Activated naive CD8-positive, alpha-beta T cell treated with anti-CD3 and anti-CD28 coated beads, Interleukin-2, amount 10 ng/mL, durations not matched to agents 7 days and 5 days (primary cell): ENCODE results near the gene SKA3. TPM values are rescaled to one million over a fixed set of nuclear protein-coding genes. Genes with fewer than 3 reads are reported as not detected.
"Not testable (repeated sequence)": the region's sequence is repeated elsewhere in the genome, so short reads cannot be mapped to it uniquely, and the experiment has no call there.

Source experiments
- ATAC-seq: fragments of 150-1000 bp; cut with Tn5 transposase; one replicate; pipeline ENCODE4 v1.10.0; 2021; ENCODE audit warnings: low read depth, moderate library complexity
- POLR2A ChIA-PET: fragments of 350-600 bp; sonication (Branson Sonifier 250); formaldehyde crosslinking; loops from one replicate; lab custom pipeline; 2021; ENCODE audit warnings: antibody characterized with exemption; lab: Charles Lee
- DNase-seq: peaks from one replicate; pipeline ENCODE4 v3.0.0; 2021
- H3K27ac Mint-ChIP-seq: one replicate; pipeline ENCODE4 v1.8.0; 2022; ENCODE audit warnings: mild to moderate bottlenecking, mixed read lengths
- H3K27me3 Mint-ChIP-seq: one replicate; pipeline ENCODE4 v1.8.0; 2022; ENCODE audit warnings: mild to moderate bottlenecking, moderate library complexity, mixed read lengths
- H3K36me3 Mint-ChIP-seq: one replicate; pipeline ENCODE4 v1.8.0; 2021; ENCODE audit warnings: mild to moderate bottlenecking, mixed read lengths
- H3K4me1 Mint-ChIP-seq: one replicate; pipeline ENCODE4 v1.8.0; 2021; ENCODE audit warnings: mixed read lengths
- H3K4me3 Mint-ChIP-seq: one replicate; pipeline ENCODE4 v1.8.0; 2022; ENCODE audit warnings: mild to moderate bottlenecking, moderate library complexity, mixed read lengths
- H3K9me3 Mint-ChIP-seq: one replicate; pipeline ENCODE4 v1.8.0; 2021; ENCODE audit warnings: mixed read lengths
- total RNA-seq, 2 experiments: library from RNA; stranded (reverse); gene quantifications; one replicate each; pipeline ENCODE4 v1.2.3, GENCODE V29; 2021

Gene SKA3
- total RNA-seq, 2 experiments from 2014 or later, result 26.1 to 30.9 TPM

DNA sequence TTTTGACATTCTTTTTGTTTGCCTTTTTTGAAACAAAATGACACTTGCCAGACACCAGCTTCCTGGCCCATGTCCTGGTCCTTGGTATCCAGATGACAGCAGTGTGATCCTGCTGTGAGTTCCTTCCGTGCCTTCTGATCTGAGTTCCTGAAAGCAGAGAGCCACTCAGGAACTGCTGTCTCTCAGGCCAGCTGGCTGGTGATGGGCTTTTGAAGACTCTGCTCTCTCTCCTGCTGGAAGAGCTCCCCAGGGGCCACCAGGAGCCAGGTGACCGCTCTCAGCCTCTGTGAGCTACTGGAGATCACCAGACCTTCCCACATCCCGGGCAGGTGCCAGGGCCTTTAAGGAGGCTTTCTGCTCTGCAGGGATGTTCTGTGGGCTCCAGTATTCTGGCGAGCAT is 22.0 kb upstream of the SKA3 start:
- peaks cover 14% of the 10 kb centered on the region for H3K9me3 Mint-ChIP-seq
- H3K36me3 Mint-ChIP-seq, H3K4me1 Mint-ChIP-seq, H3K4me3 Mint-ChIP-seq, H3K27ac Mint-ChIP-seq, ATAC-seq, DNase-seq, POLR2A ChIA-PET: not testable (repeated sequence)
- peaks cover 19% of the 10 kb centered on the region for H3K27me3 Mint-ChIP-seq

- H3K4me3 Mint-ChIP-seq, DNase-seq, H3K36me3 Mint-ChIP-seq, H3K27ac Mint-ChIP-seq, POLR2A ChIA-PET, ATAC-seq, H3K4me1 Mint-ChIP-seq: not testable (repeated sequence)
- H3K9me3 Mint-ChIP-seq, result peaks cover 13% of the 10 kb centered on the region
- H3K27me3 Mint-ChIP-seq, result peaks cover 23% of the 10 kb centered on the region
Observed at GRCh38 chr13:21197606-21198225, 21.4 kb upstream of the SKA3 start.

DNA sequence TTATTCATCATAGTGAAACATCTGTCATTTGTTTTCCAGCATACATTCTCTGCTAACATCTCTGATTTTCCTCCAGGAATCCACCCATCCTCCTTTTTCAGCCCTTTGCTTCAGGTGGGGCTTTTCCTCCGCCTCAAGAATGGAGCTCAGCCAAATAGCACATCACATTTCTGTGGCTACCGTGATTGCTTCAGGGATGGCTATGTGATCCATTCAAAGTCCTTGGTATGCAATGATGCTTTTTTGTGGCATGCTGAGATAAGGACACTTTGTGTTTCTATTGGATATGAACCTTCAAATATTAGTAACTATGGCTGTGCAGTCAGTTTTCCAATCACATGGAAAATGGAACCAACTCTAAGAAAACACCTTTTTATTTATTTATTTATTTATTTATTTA is 18.4 kb upstream of the SKA3 start:
- H3K4me3 Mint-ChIP-seq, H3K4me1 Mint-ChIP-seq, DNase-seq, H3K9me3 Mint-ChIP-seq, ATAC-seq, H3K27ac Mint-ChIP-seq, H3K36me3 Mint-ChIP-seq, POLR2A ChIA-PET: not testable (repeated sequence)
- H3K27me3 Mint-ChIP-seq, result peaks cover 19% of the 10 kb centered on the region

- POLR2A ChIA-PET, H3K27ac Mint-ChIP-seq, H3K4me1 Mint-ChIP-seq, H3K9me3 Mint-ChIP-seq, H3K27me3 Mint-ChIP-seq, H3K4me3 Mint-ChIP-seq, H3K36me3 Mint-ChIP-seq, ATAC-seq, DNase-seq: not testable (repeated sequence)
Observed at GRCh38 chr13:21186410-21186809, 10.1 kb upstream of the SKA3 start.

DNA sequence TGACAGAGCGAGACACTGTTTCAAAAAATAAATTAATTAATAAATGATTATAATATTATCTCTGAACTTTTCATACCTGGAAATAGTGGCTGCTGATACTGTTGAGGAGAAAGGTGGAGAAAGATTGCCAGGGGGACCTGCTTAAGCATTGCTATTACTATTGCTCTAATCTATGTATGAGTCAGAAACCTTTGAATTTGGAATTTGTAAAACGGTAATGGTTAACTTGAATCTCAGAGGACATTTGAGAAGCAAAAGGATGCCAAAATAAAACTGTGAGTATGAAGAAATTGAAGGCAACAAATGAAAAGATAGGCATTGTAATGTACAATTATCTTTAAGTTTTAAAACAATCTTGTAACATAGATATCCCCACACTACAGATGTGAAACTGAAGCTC is 5.3 kb upstream of the SKA3 start:
- Mint-ChIP-seq H3K9me3 (no peaks in the 10 kb centered on the region), H3K4me1 (peaks cover 10% of the 10 kb centered on the region), H3K27ac (no peak overlapping the region), H3K36me3 (peaks cover 4% of the 10 kb centered on the region), H3K27me3 (no peaks in the 10 kb centered on the region), H3K4me3 (no peak overlapping the region)
- no peak for DNase-seq
- ATAC-seq, result no peak
- POLR2A ChIA-PET, result no interaction called here

DNA sequence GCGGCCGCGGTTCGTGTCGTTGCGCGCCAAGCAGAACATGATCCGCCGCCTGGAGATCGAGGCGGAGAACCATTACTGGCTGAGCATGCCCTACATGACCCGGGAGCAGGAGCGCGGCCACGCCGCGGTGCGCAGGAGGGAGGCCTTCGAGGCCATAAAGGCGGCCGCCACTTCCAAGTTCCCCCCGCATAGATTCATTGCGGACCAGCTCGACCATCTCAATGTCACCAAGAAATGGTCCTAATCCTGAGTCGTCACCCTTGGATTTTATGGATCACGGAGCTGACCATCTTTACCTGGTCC is 581 bp upstream of the SKA3 start:
- peak overlapping the region; percentile 92 for H3K4me3 Mint-ChIP-seq
- ATAC-seq, result peak; percentile 27
- peaks cover 22% of the 10 kb centered on the region for H3K4me1 Mint-ChIP-seq
- no peak for DNase-seq
- H3K36me3 Mint-ChIP-seq, result peaks cover 8% of the 10 kb centered on the region
- POLR2A ChIA-PET, result interaction anchor here (1.0 to 2.9 kb wide), 16 partner anchors 11 to 300 kb away, joined by 3 to 36 read pairs (median 5); partner anchors contain the start of genes LATS2 and ZDHHC20
- H3K27ac Mint-ChIP-seq, result peak overlapping the region; percentile 96
- no peaks in the 10 kb centered on the region for H3K9me3 Mint-ChIP-seq
- no peaks in the 10 kb centered on the region for H3K27me3 Mint-ChIP-seq

- POLR2A ChIA-PET, result interaction anchor here (0.5 to 2.9 kb wide), 21 partner anchors 9 to 428 kb away, joined by 3 to 36 read pairs (median 5); partner anchors contain the start of genes MICU2 and ZDHHC20
- no peak for DNase-seq
- peaks cover 22% of the 10 kb centered on the region for H3K4me1 Mint-ChIP-seq
- H3K4me3 Mint-ChIP-seq, result peak overlapping the region; percentile 92
- H3K27me3 Mint-ChIP-seq, result no peaks in the 10 kb centered on the region
- peak overlapping the region; percentile 96 for H3K27ac Mint-ChIP-seq
- ATAC-seq, result no peak
- peaks cover 11% of the 10 kb centered on the region for H3K36me3 Mint-ChIP-seq
- no peaks in the 10 kb centered on the region for H3K9me3 Mint-ChIP-seq
Observed at GRCh38 chr13:21175656-21176214, 617 bp downstream of the SKA3 start.

GRCh38 chr13:21173767-21174166 is 2.6 kb downstream of the SKA3 start:
- H3K27ac Mint-ChIP-seq, DNase-seq, H3K27me3 Mint-ChIP-seq, H3K9me3 Mint-ChIP-seq, H3K4me3 Mint-ChIP-seq, POLR2A ChIA-PET, ATAC-seq: not testable (repeated sequence)
- Mint-ChIP-seq H3K36me3 (peaks cover 20% of the 10 kb centered on the region), H3K4me1 (peaks cover 19% of the 10 kb centered on the region)

- H3K27me3 Mint-ChIP-seq, result no peaks in the 10 kb centered on the region
- no peak overlapping the region for H3K27ac Mint-ChIP-seq
- ATAC-seq, result no peak
- POLR2A ChIA-PET, result no interaction called here
- H3K4me1 Mint-ChIP-seq, result peaks cover 15% of the 10 kb centered on the region
- H3K9me3 Mint-ChIP-seq, result no peaks in the 10 kb centered on the region
- no peak for DNase-seq
- H3K4me3 Mint-ChIP-seq, result no peak overlapping the region
- H3K36me3 Mint-ChIP-seq, result peaks cover 26% of the 10 kb centered on the region
Observed at GRCh38 chr13:21171420-21171819, 4.9 kb downstream of the SKA3 start.

GRCh38 chr13:21165606-21166005 is 10.7 kb downstream of the SKA3 start:
- POLR2A ChIA-PET, result interaction anchor here (1.3 kb wide), 1 partner anchor 11 kb away, joined by 8 read pairs; the partner anchor contains the start of genes MRPL57 and SKA3
- not testable (repeated sequence) for H3K4me1 Mint-ChIP-seq, H3K9me3 Mint-ChIP-seq, ATAC-seq, H3K27ac Mint-ChIP-seq, H3K27me3 Mint-ChIP-seq, DNase-seq, H3K4me3 Mint-ChIP-seq
- H3K36me3 Mint-ChIP-seq, result peaks cover 21% of the 10 kb centered on the region

DNA sequence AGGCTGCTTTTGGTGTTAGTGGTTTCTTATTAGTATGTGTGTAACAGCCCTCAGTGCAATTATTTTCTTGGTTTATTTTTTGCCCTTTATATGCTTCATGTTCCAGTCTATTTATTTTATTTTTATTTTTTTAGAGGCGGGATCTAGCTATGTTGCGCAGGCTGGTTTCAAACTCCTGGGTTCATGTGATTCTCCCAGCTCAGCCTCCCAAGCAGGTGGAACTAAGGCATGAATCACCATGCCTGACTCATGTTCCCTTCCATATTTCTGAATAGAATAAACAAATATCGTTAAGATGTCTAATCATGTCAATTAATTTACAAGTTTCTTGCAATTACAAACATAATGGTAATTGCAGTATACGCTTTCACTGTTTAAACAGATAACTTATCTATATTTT is 11.7 kb downstream of the SKA3 start:
- Mint-ChIP-seq H3K36me3 (peaks cover 22% of the 10 kb centered on the region), H3K4me3 (no peak overlapping the region), H3K9me3 (no peaks in the 10 kb centered on the region), H3K27me3 (no peaks in the 10 kb centered on the region), H3K4me1 (peaks cover 3% of the 10 kb centered on the region), H3K27ac (no peak overlapping the region)
- no peak for ATAC-seq
- POLR2A ChIA-PET, result no interaction called here
- no peak for DNase-seq

DNA sequence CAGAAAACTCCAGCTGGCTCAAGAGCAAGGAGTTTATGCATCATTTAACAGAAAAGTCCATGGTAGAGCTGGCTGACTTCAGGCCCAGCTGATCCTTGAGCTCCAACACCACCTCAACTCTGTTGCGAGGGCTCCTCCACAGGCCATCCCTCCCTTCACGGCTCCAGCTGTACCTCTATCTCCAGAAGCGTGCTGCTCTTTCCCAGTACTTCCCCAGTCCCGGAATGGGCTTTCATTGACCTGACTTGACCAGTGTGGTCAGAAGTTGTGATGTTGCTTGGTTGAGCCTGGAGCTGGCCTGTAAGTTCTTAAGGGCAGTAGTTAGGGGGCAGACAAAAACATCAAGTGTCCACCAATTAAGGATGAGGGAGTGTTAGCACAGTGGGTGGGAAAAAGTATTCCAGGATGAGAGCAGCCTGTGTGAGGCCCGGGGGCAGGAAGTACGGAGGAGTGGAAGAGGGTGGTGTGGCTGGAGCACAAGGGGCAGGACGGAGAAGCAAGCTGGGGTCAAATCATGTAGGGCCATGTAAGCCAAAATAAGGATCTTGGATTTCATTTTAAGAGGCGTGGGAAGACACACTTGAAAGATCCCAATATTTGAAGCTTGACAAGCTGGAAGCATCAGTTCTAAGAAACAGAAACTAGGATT is 24.0 kb downstream of the SKA3 start:
- Mint-ChIP-seq H3K4me1 (no peaks in the 10 kb centered on the region), H3K36me3 (peaks cover 22% of the 10 kb centered on the region), H3K27me3 (no peaks in the 10 kb centered on the region), H3K27ac (no peak overlapping the region), H3K4me3 (no peak overlapping the region), H3K9me3 (no peaks in the 10 kb centered on the region)
- POLR2A ChIA-PET, result interaction anchor here (1.0 kb wide), 1 partner anchor 24 kb away, joined by 4 read pairs; the partner anchor contains the start of genes MRPL57 and SKA3
- no peak for DNase-seq
- ATAC-seq, result no peak

- no peaks in the 10 kb centered on the region for H3K9me3 Mint-ChIP-seq
- H3K27ac Mint-ChIP-seq, result no peak overlapping the region
- no peaks in the 10 kb centered on the region for H3K4me1 Mint-ChIP-seq
- no peaks in the 10 kb centered on the region for H3K27me3 Mint-ChIP-seq
- DNase-seq (no peak), ATAC-seq (no peak)
- H3K36me3 Mint-ChIP-seq, result peaks cover 18% of the 10 kb centered on the region
- POLR2A ChIA-PET, result interaction anchor here (0.7 to 2.6 kb wide), 3 partner anchors 19 to 309 kb away, joined by 3 to 14 read pairs (median 6); partner anchors contain the start of genes MRPL57 and SKA3
- H3K4me3 Mint-ChIP-seq, result no peak overlapping the region
Observed at GRCh38 chr13:21150013-21150412, 26.3 kb downstream of the SKA3 start.
